ENCODE results near the gene KCNK1. TPM values are rescaled to one million over a fixed set of nuclear protein-coding genes. Genes with fewer than 3 reads are reported as not detected.
"Not testable (repeated sequence)": the region's sequence is repeated elsewhere in the genome, so short reads cannot be mapped to it uniquely, and the experiment has no call there.

Gene KCNK1
- total RNA-seq, 1 experiment from 2014 or later = 60.6 TPM

GRCh38 chr1:233668725-233669294 is 54.9 kb downstream of the KCNK1 start:
- 0 out of 2 replicates have a peak, but pooled peaks cover 4% of the 10 kb centered on the region for H4K20me1 ChIP-seq (ENCODE audit: insufficient read depth)
- H3K79me2 ChIP-seq (ENCODE audit: low read depth) = peaks cover 59% of the 10 kb centered on the region
- H3K36me3 ChIP-seq (ENCODE audit: low read depth) = peaks cover 61% of the 10 kb centered on the region
- CTCF ChIA-PET = interaction anchor here (0.6 kb wide), 1 partner anchor 729 kb away, joined by 3 read pairs; no protein-coding TSS in a partner anchor
- DNase-seq = peak; percentile 43 to 89
- H3K9me2 ChIP-seq (ENCODE audit: insufficient read depth) = no peaks in the 10 kb centered on the region
- intact Hi-C loops (cut with micrococcal nuclease; ENCODE audit: unreplicated experiment) = loop anchor here (2.0 kb wide), 2 partner anchors 54 to 122 kb away; partner anchors contain the start of gene KCNK1
- TF ChIP-seq, protein P1, sequence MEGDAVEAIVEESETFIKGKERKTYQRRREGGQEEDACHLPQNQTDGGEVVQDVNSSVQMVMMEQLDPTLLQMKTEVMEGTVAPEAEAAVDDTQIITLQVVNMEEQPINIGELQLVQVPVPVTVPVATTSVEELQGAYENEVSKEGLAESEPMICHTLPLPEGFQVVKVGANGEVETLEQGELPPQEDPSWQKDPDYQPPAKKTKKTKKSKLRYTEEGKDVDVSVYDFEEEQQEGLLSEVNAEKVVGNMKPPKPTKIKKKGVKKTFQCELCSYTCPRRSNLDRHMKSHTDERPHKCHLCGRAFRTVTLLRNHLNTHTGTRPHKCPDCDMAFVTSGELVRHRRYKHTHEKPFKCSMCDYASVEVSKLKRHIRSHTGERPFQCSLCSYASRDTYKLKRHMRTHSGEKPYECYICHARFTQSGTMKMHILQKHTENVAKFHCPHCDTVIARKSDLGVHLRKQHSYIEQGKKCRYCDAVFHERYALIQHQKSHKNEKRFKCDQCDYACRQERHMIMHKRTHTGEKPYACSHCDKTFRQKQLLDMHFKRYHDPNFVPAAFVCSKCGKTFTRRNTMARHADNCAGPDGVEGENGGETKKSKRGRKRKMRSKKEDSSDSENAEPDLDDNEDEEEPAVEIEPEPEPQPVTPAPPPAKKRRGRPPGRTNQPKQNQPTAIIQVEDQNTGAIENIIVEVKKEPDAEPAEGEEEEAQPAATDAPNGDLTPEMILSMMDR (conservative IDR thresholded peaks at IDR 0.05) = no peak
- no peak for TF ChIP-seq EZH2 (IDR thresholded peaks at IDR 0.05; ENCODE audit: low read depth)
- H3K9me3 ChIP-seq (ENCODE audit: insufficient read depth, low read depth) = peaks cover 6% of the 10 kb centered on the region; the same call in 1 of the 2 replicates
- POLR2A ChIA-PET (ENCODE audit: unreplicated experiment) = no interaction called here
- no peak overlapping the region for H3K4me2 ChIP-seq
- peaks cover 24% of the 10 kb centered on the region for H3K4me1 ChIP-seq (replicated peaks; ENCODE audit: insufficient read depth)
- H2AFZ ChIP-seq = no peak overlapping the region
- peak overlapping the region; percentile 72 for H3K27ac ChIP-seq
- no peak overlapping the region for H3K4me3 ChIP-seq
- no TSS peak for BruUV-seq (replicated peaks)
- peaks cover 25% of the 10 kb centered on the region for H3F3A ChIP-seq (ENCODE audit: insufficient read depth, low read depth)
- H3K27me3 ChIP-seq (ENCODE audit: insufficient read depth, low read depth) = no peaks in the 10 kb centered on the region

GRCh38 chr1:233670363-233670762 is 56.5 kb downstream of the KCNK1 start:
- DNase-seq; H4K20me1 ChIP-seq (ENCODE audit: insufficient read depth); H3K9me3 ChIP-seq (ENCODE audit: insufficient read depth, low read depth); CTCF ChIA-PET; H3K9me2 ChIP-seq (ENCODE audit: insufficient read depth); H3K27ac ChIP-seq; POLR2A ChIA-PET (ENCODE audit: unreplicated experiment); BruUV-seq (replicated peaks); H3K4me2 ChIP-seq; H2AFZ ChIP-seq; H3K27me3 ChIP-seq (ENCODE audit: insufficient read depth, low read depth); H3K4me3 ChIP-seq: not testable (repeated sequence)
- Histone ChIP-seq H3K79me2 (ENCODE audit: low read depth) (peaks cover 44% of the 10 kb centered on the region), H3K4me1 (replicated peaks; ENCODE audit: insufficient read depth) (peaks cover 28% of the 10 kb centered on the region), H3F3A (ENCODE audit: insufficient read depth, low read depth) (peaks cover 25% of the 10 kb centered on the region), H3K36me3 (ENCODE audit: low read depth) (peaks cover 64% of the 10 kb centered on the region)
- intact Hi-C loops (cut with micrococcal nuclease; ENCODE audit: unreplicated experiment) = loop anchor here (5.0 kb wide), 1 partner anchor 52 kb away; no protein-coding TSS in a partner anchor

DNA sequence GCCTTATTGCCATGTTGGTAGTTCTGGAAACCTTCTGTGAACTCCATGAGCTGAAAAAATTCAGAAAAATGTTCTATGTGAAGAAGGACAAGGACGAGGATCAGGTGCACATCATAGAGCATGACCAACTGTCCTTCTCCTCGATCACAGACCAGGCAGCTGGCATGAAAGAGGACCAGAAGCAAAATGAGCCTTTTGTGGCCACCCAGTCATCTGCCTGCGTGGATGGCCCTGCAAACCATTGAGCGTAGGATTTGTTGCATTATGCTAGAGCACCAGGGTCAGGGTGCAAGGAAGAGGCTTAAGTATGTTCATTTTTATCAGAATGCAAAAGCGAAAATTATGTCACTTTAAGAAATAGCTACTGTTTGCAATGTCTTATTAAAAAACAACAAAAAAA is 57.4 kb downstream of the KCNK1 start:
- no peaks in the 10 kb centered on the region for H3K27me3 ChIP-seq (ENCODE audit: insufficient read depth, low read depth)
- H3K4me2 ChIP-seq = no peak overlapping the region
- no peak overlapping the region for H2AFZ ChIP-seq
- H3K4me3 ChIP-seq = no peak overlapping the region
- no peaks in the 10 kb centered on the region for H3K9me2 ChIP-seq (ENCODE audit: insufficient read depth)
- no peak overlapping the region for H3K27ac ChIP-seq
- no peak for DNase-seq
- TF ChIP-seq, protein P1 (conservative IDR thresholded peaks at IDR 0.05) = no peak
- TF ChIP-seq EZH2 (IDR thresholded peaks at IDR 0.05; ENCODE audit: low read depth) = no peak
- ChIA-PET POLR2A (ENCODE audit: unreplicated experiment) (no interaction called here), CTCF (no interaction called here)
- H3K36me3 ChIP-seq (ENCODE audit: low read depth) = peaks cover 64% of the 10 kb centered on the region
- peaks cover 6% of the 10 kb centered on the region; the same call in 1 of the 2 replicates for H3K9me3 ChIP-seq (ENCODE audit: insufficient read depth, low read depth)
- H3K4me1 ChIP-seq (replicated peaks; ENCODE audit: insufficient read depth) = peaks cover 28% of the 10 kb centered on the region
- no TSS peak for BruUV-seq (replicated peaks)
- H3F3A ChIP-seq (ENCODE audit: insufficient read depth, low read depth) = peaks cover 20% of the 10 kb centered on the region
- peaks cover 35% of the 10 kb centered on the region for H3K79me2 ChIP-seq (ENCODE audit: low read depth)
- 0 out of 2 replicates have a peak, but pooled peaks cover 4% of the 10 kb centered on the region for H4K20me1 ChIP-seq (ENCODE audit: insufficient read depth)
- intact Hi-C loops (cut with micrococcal nuclease; ENCODE audit: unreplicated experiment) = loop anchor here (5.0 kb wide), 1 partner anchor 51 kb away; no protein-coding TSS in a partner anchor
